ENCODE data around the gene PNPLA1. TPM values are rescaled to one million over a fixed set of nuclear protein-coding genes. Genes with fewer than 3 reads are reported as not detected.

PNPLA1 gene
- total and polyA plus RNA-seq, 2 experiments from 2014 or later = not detected

- H3K9me3 ChIP-seq (ENCODE audit: low read depth) = no peaks in the 10 kb centered on the region
- no peaks in the 10 kb centered on the region for H3K27me3 ChIP-seq
- no peak for DNase-seq (ENCODE audit: low read depth in 1 of 2, low spot score in 1 of 2)
- H3K4me1 ChIP-seq (ENCODE audit: low read depth) = peaks cover 10% of the 10 kb centered on the region
- no peak overlapping the region for H3K27ac ChIP-seq
- H3K4me3 ChIP-seq = no peak overlapping the region
- no peak for TF ChIP-seq CTCF (IDR thresholded peaks at IDR 0.05; ENCODE audit: low read depth, low read length)
- H3K36me3 ChIP-seq = no peaks in the 10 kb centered on the region
Measured at GRCh38 chr6:36242161-36242560, 27.7 kb upstream of the PNPLA1 start.

- H3K4me1 ChIP-seq (ENCODE audit: low read depth) = peaks cover 10% of the 10 kb centered on the region
- H3K27ac ChIP-seq = no peak overlapping the region
Measured at GRCh38 chr6:36242626-36243025, 27.2 kb upstream of the PNPLA1 start.

GRCh38 chr6:36243562-36244212, 26.2 kb upstream of the PNPLA1 start:
- no peak for TF ChIP-seq CTCF (IDR thresholded peaks at IDR 0.05; ENCODE audit: low read depth, low read length)
- no peak for DNase-seq (ENCODE audit: low read depth in 1 of 2, low spot score in 1 of 2)
- no peaks in the 10 kb centered on the region for H3K27me3 ChIP-seq

More at GRCh38 chr6:36242626-36243025, 27.2 kb upstream of the PNPLA1 start:
- Histone ChIP-seq H3K9me3 (ENCODE audit: low read depth) (no peaks in the 10 kb centered on the region), H3K36me3 (no peaks in the 10 kb centered on the region), H3K4me3 (no peak overlapping the region), H3K27me3 (no peaks in the 10 kb centered on the region)
- DNase-seq (ENCODE audit: low read depth in 1 of 2, low spot score in 1 of 2) = no peak
- TF ChIP-seq CTCF (IDR thresholded peaks at IDR 0.05; ENCODE audit: low read depth, low read length) = no peak

GRCh38 chr6:36244641-36245280, 25.1 kb upstream of the PNPLA1 start:
- H3K36me3 ChIP-seq = no peaks in the 10 kb centered on the region
- H3K4me1 ChIP-seq (ENCODE audit: low read depth) = peaks cover 6% of the 10 kb centered on the region
- H3K27me3 ChIP-seq = no peaks in the 10 kb centered on the region
- DNase-seq (ENCODE audit: low read depth in 1 of 2, low spot score in 1 of 2) = no peak
- H3K27ac ChIP-seq = no peak overlapping the region
- H3K4me3 ChIP-seq = no peak overlapping the region
- H3K9me3 ChIP-seq (ENCODE audit: low read depth) = no peaks in the 10 kb centered on the region
- no peak for TF ChIP-seq CTCF (IDR thresholded peaks at IDR 0.05; ENCODE audit: low read depth, low read length)

More at GRCh38 chr6:36243562-36244212, 26.2 kb upstream of the PNPLA1 start:
- Histone ChIP-seq H3K4me3 (no peak overlapping the region), H3K4me1 (ENCODE audit: low read depth) (peaks cover 10% of the 10 kb centered on the region), H3K9me3 (ENCODE audit: low read depth) (no peaks in the 10 kb centered on the region), H3K27ac (no peak overlapping the region), H3K36me3 (no peaks in the 10 kb centered on the region)

- no peak overlapping the region for H3K27ac ChIP-seq
- H3K4me1 ChIP-seq (ENCODE audit: low read depth) = no peaks in the 10 kb centered on the region
- TF ChIP-seq CTCF (IDR thresholded peaks at IDR 0.05; ENCODE audit: low read depth, low read length) = peak; percentile 24
- H3K9me3 ChIP-seq (ENCODE audit: low read depth) = no peaks in the 10 kb centered on the region
- DNase-seq (ENCODE audit: low read depth in 1 of 2, low spot score in 1 of 2) = no peak
- no peaks in the 10 kb centered on the region for H3K36me3 ChIP-seq
- no peak overlapping the region for H3K4me3 ChIP-seq
- no peaks in the 10 kb centered on the region for H3K27me3 ChIP-seq
Measured at GRCh38 chr6:36245572-36246061, 24.2 kb upstream of the PNPLA1 start.
